Cardiac fibroblast (primary cell): ENCODE results near the gene MTURN.
"Not testable (repeated sequence)": the region's sequence is repeated elsewhere in the genome, so short reads cannot be mapped to it uniquely, and the experiment has no call there.

Experiments
- DNase-seq, 2 donors: peaks; one replicate each; pipeline versions ENCODE4 v3.0.0 to v3.0.0-alpha.2; 2010; ENCODE audit warnings: low read depth in 2 of 2
- H3K4me3 ChIP-seq, 2 donors: replicated peaks in 1 of 2; 1 replicate in 1 of 2; 2 replicates in 1 of 2; pipeline ENCODE4 v1.5.1; 2011; ENCODE audit warnings: low read depth in 2 of 2, low read length in 2 of 2, mild to moderate bottlenecking in 2 of 2, moderate library complexity in 1 of 2
- TF ChIP-seq, protein P1 (sequence below): IDR thresholded peaks from one replicate; pipeline ENCODE4 v1.5.1; 2011; ENCODE audit warnings: low read depth, mild to moderate bottlenecking, low read length, inconsistent platforms

The MTURN gene

GRCh38 chr7:30187513-30187912 is 52.7 kb downstream of the MTURN start:
- TF ChIP-seq, protein P1, sequence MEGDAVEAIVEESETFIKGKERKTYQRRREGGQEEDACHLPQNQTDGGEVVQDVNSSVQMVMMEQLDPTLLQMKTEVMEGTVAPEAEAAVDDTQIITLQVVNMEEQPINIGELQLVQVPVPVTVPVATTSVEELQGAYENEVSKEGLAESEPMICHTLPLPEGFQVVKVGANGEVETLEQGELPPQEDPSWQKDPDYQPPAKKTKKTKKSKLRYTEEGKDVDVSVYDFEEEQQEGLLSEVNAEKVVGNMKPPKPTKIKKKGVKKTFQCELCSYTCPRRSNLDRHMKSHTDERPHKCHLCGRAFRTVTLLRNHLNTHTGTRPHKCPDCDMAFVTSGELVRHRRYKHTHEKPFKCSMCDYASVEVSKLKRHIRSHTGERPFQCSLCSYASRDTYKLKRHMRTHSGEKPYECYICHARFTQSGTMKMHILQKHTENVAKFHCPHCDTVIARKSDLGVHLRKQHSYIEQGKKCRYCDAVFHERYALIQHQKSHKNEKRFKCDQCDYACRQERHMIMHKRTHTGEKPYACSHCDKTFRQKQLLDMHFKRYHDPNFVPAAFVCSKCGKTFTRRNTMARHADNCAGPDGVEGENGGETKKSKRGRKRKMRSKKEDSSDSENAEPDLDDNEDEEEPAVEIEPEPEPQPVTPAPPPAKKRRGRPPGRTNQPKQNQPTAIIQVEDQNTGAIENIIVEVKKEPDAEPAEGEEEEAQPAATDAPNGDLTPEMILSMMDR, result no peak
- no peak overlapping the region for H3K4me3 ChIP-seq
- no peak for DNase-seq

DNA sequence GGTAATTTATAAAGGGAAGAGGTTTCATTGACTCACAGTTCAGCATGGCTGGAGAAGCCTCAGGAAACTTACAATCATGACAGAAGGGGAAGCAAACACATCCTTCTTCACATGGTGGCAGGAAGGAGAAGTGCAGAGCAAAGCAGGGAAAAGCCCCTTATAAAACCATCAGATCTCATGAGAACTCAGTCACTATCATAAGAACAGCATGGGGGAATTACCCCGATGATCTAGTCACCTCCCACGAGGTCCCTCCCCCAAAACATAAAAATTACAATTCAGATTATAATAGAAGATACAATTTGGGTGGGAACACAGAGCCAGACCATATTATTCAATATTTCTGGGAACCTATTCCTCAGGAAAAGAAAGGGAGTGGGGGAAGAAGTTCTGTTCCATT is 53.6 kb downstream of the MTURN start:
- not testable (repeated sequence) for DNase-seq, H3K4me3 ChIP-seq

DNA sequence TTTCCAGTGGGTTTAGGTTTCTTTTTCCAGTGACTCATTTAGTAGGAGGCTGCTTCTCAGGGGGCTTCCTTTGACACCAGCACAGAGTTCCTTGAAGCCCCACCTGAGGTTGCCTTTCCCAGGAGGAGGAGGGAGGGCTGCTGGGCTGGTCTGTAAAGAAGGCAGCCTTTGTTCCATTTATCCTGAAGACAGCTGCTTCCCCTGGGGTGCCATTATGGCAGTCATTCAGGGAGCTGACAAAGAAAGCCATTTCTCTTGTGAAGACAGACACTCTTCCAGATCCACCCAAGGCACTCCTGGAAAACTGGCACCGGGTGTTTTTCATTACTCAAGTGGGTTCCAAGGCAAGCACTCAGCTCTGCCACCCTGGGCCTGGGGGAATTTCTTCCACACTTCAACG is 54.0 kb downstream of the MTURN start:
- no peak for DNase-seq
- TF ChIP-seq, protein P1, result no peak

GRCh38 chr7:30191809-30192208 is 57.0 kb downstream of the MTURN start:
- H3K4me3 ChIP-seq, result no peak overlapping the region
- TF ChIP-seq, protein P1, result no peak
- no peak for DNase-seq

More for the DNA sequence above, 54.0 kb downstream of the MTURN start:
- H3K4me3 ChIP-seq, result no peak overlapping the region

DNA sequence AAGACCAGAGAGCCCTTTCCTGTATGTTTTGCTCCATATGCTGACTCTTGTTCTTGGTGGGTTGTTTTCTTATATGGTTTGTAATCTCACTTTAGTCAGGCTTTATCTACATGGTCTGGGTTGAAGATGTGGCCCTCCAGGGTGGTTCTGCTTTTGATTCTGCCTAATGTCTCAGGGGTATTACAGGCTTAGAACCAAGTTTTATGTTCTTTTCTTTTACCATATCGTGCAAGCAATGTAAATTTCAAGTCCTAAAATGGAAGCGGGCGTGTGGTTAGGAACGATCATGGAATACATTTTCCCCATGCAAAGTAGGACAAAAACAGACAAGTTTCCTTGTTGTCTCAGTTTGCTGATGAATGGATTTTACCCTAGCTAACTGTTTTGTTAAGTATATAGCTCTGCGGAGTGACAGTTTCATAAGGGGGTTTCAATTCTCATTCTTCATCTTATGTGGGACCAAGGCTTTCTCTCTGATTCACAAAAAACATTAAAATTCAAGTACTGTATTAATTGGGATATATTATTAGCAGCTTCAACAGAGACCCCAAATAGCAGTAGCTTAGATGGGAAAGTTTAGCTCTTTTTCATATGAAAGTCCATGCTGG is 58.7 kb downstream of the MTURN start:
- no peak overlapping the region for H3K4me3 ChIP-seq
- TF ChIP-seq, protein P1, result no peak
- DNase-seq, result no peak

DNA sequence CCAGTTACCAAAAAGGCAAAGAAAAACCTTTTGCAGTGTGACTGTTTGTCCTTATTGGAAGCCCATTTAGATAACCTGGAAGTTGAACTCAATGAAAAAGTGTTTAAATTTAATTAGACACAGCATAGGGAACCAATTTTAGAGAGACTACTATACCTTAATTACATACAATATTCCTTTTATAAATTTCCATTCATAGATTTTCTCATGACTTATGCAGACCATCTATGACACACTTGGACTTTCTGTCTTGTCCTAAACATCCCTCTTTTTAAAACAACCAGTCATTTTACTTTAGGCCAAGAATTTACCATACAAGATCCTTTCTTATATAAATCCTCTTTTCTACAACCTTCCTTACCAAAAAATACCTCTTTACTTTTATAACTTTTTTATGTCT is 61.6 kb downstream of the MTURN start:
- no peak overlapping the region for H3K4me3 ChIP-seq
- TF ChIP-seq, protein P1, result no peak
- no peak for DNase-seq

DNA sequence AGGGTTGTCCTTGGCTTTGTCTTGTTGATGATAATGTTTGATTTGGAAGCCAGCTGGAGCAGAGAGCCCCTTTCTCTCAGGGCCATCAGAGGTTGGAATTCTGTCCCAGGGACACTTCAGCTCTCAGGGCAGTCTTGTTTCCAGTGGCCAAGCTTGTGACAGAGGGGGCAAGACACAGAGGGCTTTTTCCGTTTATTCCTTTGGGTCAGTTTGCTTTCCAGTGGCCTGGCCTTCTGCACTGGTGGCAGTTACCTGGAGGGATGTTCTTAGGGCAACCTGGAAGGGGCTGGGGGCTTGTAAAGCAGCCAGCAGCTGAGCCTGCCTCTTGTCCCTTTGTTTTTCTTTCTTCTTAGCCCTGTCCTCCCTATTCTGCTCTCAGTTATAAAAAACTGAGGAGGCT is 62.7 kb downstream of the MTURN start:
- TF ChIP-seq, protein P1, result no peak
- no peak overlapping the region for H3K4me3 ChIP-seq
- no peak for DNase-seq
